AG09319 (cell line): Measurements from ENCODE around the gene DCBLD1.

Experiments used
- DNase-seq: peaks from one replicate; pipeline ENCODE4 v3.0.0-alpha.2; 2010; ENCODE audit warnings: low read depth; ENCODE audit errors: extremely low read depth
- TF ChIP-seq, protein P1 (sequence below): IDR thresholded peaks from 2 replicates; pipeline ENCODE4 v1.5.1; 2011; ENCODE audit warnings: low read depth, mild to moderate bottlenecking, inconsistent platforms, low read length, moderate library complexity

Gene DCBLD1

DNA sequence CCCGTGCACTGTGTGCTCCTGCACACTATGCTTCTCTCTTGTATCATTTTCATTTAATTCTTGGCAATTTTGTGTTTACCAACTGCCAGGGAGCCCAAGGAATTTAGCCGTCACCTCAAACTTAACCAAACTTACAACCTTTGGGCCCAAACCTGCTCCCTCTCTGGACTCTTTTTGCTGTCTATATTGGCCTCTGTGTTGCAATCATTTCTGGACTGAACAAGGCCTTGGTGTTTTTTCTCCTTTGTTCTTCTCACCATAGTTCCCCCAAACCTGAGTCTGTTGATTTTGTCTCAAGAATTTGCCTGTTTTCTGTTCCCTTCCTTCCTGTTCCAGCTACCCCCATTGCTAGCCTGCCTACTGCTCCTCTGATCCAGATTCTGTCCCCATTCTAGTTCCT is 19.2 kb downstream of the DCBLD1 start:
- DNase-seq = no peak
- TF ChIP-seq, protein P1, sequence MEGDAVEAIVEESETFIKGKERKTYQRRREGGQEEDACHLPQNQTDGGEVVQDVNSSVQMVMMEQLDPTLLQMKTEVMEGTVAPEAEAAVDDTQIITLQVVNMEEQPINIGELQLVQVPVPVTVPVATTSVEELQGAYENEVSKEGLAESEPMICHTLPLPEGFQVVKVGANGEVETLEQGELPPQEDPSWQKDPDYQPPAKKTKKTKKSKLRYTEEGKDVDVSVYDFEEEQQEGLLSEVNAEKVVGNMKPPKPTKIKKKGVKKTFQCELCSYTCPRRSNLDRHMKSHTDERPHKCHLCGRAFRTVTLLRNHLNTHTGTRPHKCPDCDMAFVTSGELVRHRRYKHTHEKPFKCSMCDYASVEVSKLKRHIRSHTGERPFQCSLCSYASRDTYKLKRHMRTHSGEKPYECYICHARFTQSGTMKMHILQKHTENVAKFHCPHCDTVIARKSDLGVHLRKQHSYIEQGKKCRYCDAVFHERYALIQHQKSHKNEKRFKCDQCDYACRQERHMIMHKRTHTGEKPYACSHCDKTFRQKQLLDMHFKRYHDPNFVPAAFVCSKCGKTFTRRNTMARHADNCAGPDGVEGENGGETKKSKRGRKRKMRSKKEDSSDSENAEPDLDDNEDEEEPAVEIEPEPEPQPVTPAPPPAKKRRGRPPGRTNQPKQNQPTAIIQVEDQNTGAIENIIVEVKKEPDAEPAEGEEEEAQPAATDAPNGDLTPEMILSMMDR = no peak

DNA sequence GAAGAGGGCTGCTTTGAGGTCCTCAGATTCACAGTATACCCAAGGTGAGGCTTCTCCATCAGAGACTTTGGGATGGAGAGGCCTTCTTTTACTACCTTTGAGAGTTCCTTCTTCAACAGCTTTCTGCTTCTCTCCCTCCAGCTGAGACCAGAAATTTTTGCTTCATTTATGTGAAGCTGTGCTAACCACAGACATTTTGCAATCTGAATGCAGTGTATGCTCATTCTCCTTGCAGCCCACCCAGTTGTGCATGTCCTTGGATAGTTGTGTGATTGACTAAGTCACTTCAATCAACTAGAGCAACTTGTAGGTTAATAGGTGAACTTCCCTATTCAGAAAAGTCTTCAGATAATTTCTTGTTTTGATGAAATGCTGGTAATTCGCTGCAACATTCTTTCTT is 20.1 kb downstream of the DCBLD1 start:
- TF ChIP-seq, protein P1 = no peak
- DNase-seq = no peak

DNA sequence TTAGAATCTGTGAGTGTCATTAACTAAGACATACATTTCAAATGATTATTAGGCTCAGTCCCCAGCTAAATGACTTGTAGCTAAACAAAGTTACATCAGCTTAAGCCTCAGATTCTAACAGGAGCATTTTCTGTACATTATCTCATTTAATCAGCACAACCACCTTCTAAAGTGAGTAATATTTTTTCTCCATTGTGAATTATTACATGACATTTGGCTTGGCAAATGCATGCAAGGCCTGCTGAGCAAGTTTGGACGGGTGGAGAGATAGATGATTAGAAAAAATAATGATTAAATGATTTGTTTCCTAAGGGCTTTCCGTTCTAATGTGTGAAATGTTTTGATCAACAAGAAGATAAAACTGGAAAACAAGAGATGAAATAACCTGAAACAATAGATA is 20.7 kb downstream of the DCBLD1 start:
- TF ChIP-seq, protein P1 = no peak
- DNase-seq = no peak

DNA sequence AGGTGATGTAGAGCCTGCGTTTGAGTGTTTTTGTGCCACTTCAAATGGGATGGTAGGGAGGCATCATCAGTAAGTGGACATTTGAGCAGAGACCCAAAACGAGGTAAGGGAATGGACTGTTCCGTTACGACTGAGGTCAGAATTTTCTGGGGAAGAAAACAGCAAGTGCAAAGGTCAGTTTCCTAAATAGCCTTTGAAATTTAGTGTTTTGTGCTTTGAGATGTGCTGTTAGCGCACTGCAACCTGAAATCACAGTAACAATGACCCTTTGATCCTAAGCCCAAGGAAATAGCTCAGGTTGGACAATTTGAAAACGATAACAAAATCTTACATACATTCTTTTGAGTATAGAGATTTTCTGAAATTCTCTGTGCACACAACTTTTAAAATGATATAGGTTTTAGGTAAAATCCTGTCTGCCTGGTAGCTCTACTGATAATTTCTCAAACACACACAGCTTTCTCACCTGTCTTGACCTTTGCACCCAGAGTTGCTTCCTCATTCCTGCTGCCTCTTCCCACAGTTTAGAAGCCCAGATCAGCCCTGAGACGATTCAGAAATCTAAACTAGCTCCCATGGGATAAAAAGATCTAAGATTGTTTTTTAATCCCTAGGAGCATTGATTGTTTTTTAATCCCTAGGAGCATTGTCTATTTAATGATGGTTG is 22.1 kb downstream of the DCBLD1 start:
- DNase-seq = no peak
- TF ChIP-seq, protein P1 = no peak

DNA sequence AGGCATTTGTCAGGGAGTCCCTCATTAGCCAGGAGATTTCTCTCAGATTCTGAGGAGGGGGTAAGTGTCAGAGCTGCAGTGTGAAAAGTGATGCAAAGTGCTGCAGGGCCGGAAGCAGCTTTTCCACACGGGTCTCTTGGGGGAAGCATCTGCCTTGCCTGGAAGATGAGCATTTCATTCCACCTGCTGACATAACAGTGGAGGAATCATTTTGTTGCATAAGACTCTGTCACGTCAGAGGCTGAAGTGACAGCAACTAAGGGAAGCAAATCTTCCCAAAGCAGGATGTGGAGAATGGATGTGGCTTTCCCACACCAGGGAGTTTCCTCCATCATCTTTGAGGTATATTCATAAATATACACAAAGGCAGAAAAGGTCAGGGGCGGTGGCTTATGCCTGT is 22.8 kb downstream of the DCBLD1 start:
- TF ChIP-seq, protein P1 = no peak
- no peak for DNase-seq

DNA sequence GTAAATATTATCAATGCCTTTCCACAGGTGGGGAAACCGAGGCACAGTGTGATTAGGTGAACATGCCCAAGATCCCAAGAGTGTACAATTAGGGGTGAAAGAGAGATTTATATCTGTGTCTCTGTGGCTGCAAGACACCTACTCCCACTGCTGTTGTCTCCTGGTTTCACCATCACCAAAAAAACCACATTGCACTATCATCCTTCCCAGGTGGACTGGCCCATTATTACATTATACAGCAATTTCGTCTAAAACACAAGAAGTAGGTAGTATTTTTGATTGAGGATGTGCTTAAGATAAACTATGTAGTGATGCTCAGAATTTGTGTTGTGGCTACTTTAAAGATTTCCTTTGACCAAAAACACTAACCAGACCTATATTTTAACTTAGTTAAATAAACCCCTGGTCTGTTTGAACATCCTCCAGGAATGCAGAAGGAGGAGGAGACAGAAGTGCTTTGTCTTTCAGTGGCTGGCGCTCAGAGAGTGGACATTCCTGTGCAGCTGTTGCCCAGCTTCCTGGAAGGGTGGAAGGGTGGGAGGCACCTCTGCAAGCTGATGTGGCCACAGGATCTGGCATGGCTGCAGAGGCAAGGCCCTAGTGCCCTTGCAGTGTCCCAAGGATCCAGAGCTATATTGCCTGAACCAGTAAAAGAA is 23.8 kb downstream of the DCBLD1 start:
- no peak for DNase-seq
- TF ChIP-seq, protein P1 = no peak

DNA sequence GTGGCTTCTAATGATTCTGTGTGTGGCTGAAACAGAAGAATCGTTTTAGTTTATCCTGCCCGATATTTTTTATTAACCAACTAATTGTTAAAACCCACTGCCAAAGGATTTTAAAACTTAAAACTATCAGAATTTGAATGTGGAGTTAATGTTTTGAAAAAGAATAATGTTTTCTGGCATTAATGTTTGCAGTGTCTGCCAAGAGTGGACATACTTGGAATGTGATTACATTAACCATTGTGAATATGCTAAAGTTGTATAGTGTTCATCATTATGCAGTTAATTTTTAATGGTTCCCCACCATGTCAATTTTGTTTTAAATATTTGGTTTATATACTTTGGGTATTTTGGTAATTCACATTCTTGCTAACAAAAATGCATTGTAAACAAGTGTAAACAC is 24.4 kb downstream of the DCBLD1 start:
- no peak for DNase-seq
- TF ChIP-seq, protein P1 = no peak
